Hepatocyte (in vitro differentiated cells): ENCODE data around the gene EIF6.

Experiments
- EZH2 ChIP-seq: fragments of 200-600 bp; sonication (generic); IDR thresholded peaks from 2 replicates; pipeline ENCODE4 v1.6.1; 2016; ENCODE audit warnings: antibody characterized with exemption, mild to moderate bottlenecking, borderline replicate concordance
- TF ChIP-seq, protein P1 (sequence below): fragments of 200-600 bp; sonication (generic); IDR thresholded peaks from 2 replicates; pipeline ENCODE4 v1.5.1; 2016; ENCODE audit warnings: antibody characterized with exemption, mild to moderate bottlenecking; ENCODE audit not compliant: poor library complexity

GRCh38 chr20:35235881-35236280, 48.7 kb downstream of the EIF6 start:
- TF ChIP-seq EZH2: no peak
- TF ChIP-seq, protein P1, sequence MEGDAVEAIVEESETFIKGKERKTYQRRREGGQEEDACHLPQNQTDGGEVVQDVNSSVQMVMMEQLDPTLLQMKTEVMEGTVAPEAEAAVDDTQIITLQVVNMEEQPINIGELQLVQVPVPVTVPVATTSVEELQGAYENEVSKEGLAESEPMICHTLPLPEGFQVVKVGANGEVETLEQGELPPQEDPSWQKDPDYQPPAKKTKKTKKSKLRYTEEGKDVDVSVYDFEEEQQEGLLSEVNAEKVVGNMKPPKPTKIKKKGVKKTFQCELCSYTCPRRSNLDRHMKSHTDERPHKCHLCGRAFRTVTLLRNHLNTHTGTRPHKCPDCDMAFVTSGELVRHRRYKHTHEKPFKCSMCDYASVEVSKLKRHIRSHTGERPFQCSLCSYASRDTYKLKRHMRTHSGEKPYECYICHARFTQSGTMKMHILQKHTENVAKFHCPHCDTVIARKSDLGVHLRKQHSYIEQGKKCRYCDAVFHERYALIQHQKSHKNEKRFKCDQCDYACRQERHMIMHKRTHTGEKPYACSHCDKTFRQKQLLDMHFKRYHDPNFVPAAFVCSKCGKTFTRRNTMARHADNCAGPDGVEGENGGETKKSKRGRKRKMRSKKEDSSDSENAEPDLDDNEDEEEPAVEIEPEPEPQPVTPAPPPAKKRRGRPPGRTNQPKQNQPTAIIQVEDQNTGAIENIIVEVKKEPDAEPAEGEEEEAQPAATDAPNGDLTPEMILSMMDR: no peak
